22Rv1 (cell line): ENCODE data around the gene CABLES2.

Experiments used
- CTCF ChIP-seq: fragments of 450-650 bp; IDR thresholded peaks from 2 replicates; pipeline ENCODE4 v1.5.1; 2017; ENCODE audit warnings: mild to moderate bottlenecking
- ZFX ChIP-seq: fragments of 450-650 bp; IDR thresholded peaks from 2 replicates; pipeline ENCODE4 v1.6.1; 2017; ENCODE audit warnings: antibody characterized with exemption, borderline replicate concordance

GRCh38 chr20:62421716-62421990 lies 14.6 kb upstream of the CABLES2 start:
- TF ChIP-seq CTCF (no peak), ZFX (no peak)
